8988T (cell line): ENCODE measurements around the gene IFNL1.
A peak's percentile ranks its signal among the peaks of the same experiment; 100 is the strongest.
"Not testable (repeated sequence)": the region's sequence is repeated elsewhere in the genome, so short reads cannot be mapped to it uniquely, and the experiment has no call there.

Experiments
- DNase-seq: peaks from one replicate; pipeline ENCODE4 v3.0.0; 2011

The IFNL1 gene

GRCh38 chr19:39270036-39270871 is 26.0 kb upstream of the IFNL1 start:
- DNase-seq, result peak; percentile 56

- DNase-seq, result not testable (repeated sequence)
These were observed 22.3 kb upstream of the IFNL1 start for GRCh38 chr19:39273859-39274258.

- DNase-seq, result peak; percentile 11
These were observed 20.6 kb upstream of the IFNL1 start for GRCh38 chr19:39275578-39275977.

- no peak for DNase-seq
These were observed 19.5 kb upstream of the IFNL1 start for GRCh38 chr19:39276740-39277139.

GRCh38 chr19:39277598-39277997 is 18.6 kb upstream of the IFNL1 start:
- peak; percentile 10 for DNase-seq

- DNase-seq, result peak; percentile 1
These were observed 14.2 kb upstream of the IFNL1 start for GRCh38 chr19:39282021-39282420.

GRCh38 chr19:39284032-39284431 is 12.2 kb upstream of the IFNL1 start:
- DNase-seq, result peak; percentile 1

- no peak for DNase-seq
These were observed 2.8 kb upstream of the IFNL1 start for GRCh38 chr19:39293394-39293793.

- peak; percentile 23 for DNase-seq
These were observed 699 bp downstream of the IFNL1 start for GRCh38 chr19:39296906-39297305.

- no peak for DNase-seq
These were observed 1.9 kb downstream of the IFNL1 start for GRCh38 chr19:39297931-39298634.

- DNase-seq, result no peak
These were observed 3.2 kb downstream of the IFNL1 start for GRCh38 chr19:39299404-39299803.

GRCh38 chr19:39299832-39300231 is 3.6 kb downstream of the IFNL1 start:
- DNase-seq, result no peak

- no peak for DNase-seq
These were observed 4.8 kb downstream of the IFNL1 start for GRCh38 chr19:39301021-39301420.

GRCh38 chr19:39301562-39301961 is 5.4 kb downstream of the IFNL1 start:
- no peak for DNase-seq

- no peak for DNase-seq
These were observed 7.4 kb downstream of the IFNL1 start for GRCh38 chr19:39303373-39304184.

- DNase-seq, result no peak
These were observed 7.9 kb downstream of the IFNL1 start for GRCh38 chr19:39304185-39304513.

GRCh38 chr19:39304701-39305571 is 8.7 kb downstream of the IFNL1 start:
- DNase-seq, result no peak

- no peak for DNase-seq
These were observed 9.9 kb downstream of the IFNL1 start for GRCh38 chr19:39306075-39306474.

- DNase-seq, result no peak
These were observed 11.0 kb downstream of the IFNL1 start for GRCh38 chr19:39307046-39307821.

- no peak for DNase-seq
These were observed 11.8 kb downstream of the IFNL1 start for GRCh38 chr19:39307822-39308530.
